Posterior vena cava (tissue), 2 donors: Measurements from ENCODE around the gene PSMA3. TPM values are rescaled to one million over a fixed set of nuclear protein-coding genes. Genes with fewer than 3 reads are reported as not detected.
"Not testable (repeated sequence)": the region's sequence is repeated elsewhere in the genome, so short reads cannot be mapped to it uniquely, and the experiment has no call there.

Experiments used
- DNase-seq: peaks from one replicate; pipeline ENCODE4 v3.0.0-alpha.2; 2020; ENCODE audit warnings: low spot score
- intact Hi-C, 2 donors: fragments of 100-400 bp; cut with DNase I; formaldehyde crosslinking; loops; one replicate each; pipeline versions ENCODE4 v1.14.1 to v1.14.2; 2022 to 2023
- total RNA-seq, 2 donors: library from RNA; stranded (reverse); fragmentation: NEBNext Ultra II Directional; extraction: Animal tissue kit (Norgen Biotek cat#: 25700); gene quantifications; one replicate each; pipeline ENCODE4 v1.2.1, GENCODE V29; 2021
- donor health status: DM: yes; HTN: yes; CAD: no.
- donor health status: DM: yes; HTN: yes; CAD: no.

Gene PSMA3
- total RNA-seq, 2 donors from 2014 or later: 147 to 170 TPM

DNA sequence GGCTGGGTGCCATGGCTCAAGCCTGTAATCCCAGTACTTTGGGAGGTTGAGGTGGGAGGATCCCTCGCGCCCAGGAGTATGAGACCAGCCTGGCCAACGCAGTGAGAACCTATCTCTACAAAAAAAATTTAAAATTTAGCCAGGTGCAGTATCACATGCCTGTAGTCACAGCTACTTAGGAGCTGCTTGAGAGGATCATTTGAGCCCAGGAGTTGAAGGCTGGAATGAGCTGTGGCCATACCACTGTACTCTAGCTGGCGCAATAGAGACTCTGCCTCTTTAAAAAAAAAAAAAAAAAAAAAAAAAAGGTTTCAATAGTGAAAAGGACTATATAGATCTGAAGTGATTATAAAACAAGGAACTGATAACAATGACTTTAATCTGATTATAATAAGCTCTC lies 13.5 kb downstream of the PSMA3 start:
- DNase-seq: no peak
- intact Hi-C loops: no loop called here

- intact Hi-C loops, DNase-seq: not testable (repeated sequence)
Measured at GRCh38 chr14:58262005-58262404, 17.4 kb downstream of the PSMA3 start.

- intact Hi-C loops: no loop called here
Measured at GRCh38 chr14:58265401-58265800, 20.8 kb downstream of the PSMA3 start.

DNA sequence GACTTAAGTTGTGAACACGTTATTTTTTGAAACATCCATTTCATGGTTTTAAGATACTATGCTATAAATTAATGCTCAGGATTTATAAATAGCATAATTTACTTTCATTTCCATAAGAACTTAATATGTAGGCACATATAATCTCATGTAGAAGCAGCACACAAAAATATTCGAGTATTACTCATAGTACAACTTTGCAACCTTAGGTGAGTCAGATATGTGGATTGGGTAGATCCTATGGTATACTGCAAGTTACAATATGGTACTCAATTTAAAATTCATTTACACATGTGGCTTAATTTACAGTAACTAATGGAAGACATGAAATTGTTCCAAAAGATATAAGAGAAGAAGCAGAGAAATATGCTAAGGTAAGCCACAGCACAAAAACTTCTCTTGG lies 26.0 kb downstream of the PSMA3 start:
- no peak for DNase-seq
- intact Hi-C loops: no loop called here

More at GRCh38 chr14:58265401-58265800, 20.8 kb downstream of the PSMA3 start:
- DNase-seq: no peak

GRCh38 chr14:58272588-58273372 lies 28.1 kb downstream of the PSMA3 start:
- no peak for DNase-seq
- intact Hi-C loops: no loop called here

DNA sequence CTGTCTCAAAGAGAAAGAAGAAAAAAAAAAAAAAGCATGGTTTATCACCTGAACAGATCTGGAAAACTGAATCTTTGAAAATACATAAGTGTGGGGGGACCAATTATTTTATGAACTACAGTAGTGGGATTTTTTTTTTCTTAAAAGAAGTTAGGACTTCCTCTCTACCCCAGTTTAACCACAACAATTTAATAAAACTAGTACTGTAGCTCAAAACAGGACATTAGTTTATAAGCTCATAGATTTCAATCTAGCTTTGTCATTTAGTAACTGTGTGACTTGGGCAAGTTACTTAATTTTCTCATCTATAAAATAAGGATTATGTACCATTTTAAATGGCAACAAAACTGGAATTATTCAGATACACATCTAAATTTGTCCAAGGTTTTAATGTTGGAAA lies 30.2 kb downstream of the PSMA3 start:
- no peak for DNase-seq
- intact Hi-C loops: no loop called here

GRCh38 chr14:58275527-58276190 lies 31.0 kb downstream of the PSMA3 start:
- intact Hi-C loops: no loop called here
- DNase-seq: no peak

DNA sequence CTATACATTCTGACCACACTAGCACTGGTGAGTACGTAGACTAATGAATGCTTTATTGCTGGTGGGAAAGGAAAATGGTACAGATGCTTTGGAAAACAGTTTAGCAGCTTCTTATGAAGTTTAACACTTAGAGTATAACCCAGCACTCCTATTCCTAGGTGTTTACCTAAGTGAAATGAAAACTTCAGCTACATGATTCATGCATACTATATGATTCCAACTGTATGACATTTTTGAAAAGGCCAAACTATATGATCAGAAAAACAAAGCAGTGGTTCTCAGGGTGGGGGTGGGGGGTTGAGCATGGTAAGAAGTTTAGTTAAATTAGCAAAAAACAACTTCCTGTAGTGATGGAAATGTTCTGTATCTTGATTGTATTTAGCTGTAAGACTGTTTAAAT lies 31.6 kb downstream of the PSMA3 start:
- DNase-seq: no peak
- intact Hi-C loops: no loop called here

- DNase-seq: no peak
- intact Hi-C loops: no loop called here
Measured at GRCh38 chr14:58278177-58278576, 33.5 kb downstream of the PSMA3 start.

- DNase-seq: no peak
- intact Hi-C loops: no loop called here
Measured at GRCh38 chr14:58280954-58281787, 36.5 kb downstream of the PSMA3 start.

- DNase-seq: no peak
- intact Hi-C loops: no loop called here
Measured at GRCh38 chr14:58281969-58282368, 37.3 kb downstream of the PSMA3 start.

DNA sequence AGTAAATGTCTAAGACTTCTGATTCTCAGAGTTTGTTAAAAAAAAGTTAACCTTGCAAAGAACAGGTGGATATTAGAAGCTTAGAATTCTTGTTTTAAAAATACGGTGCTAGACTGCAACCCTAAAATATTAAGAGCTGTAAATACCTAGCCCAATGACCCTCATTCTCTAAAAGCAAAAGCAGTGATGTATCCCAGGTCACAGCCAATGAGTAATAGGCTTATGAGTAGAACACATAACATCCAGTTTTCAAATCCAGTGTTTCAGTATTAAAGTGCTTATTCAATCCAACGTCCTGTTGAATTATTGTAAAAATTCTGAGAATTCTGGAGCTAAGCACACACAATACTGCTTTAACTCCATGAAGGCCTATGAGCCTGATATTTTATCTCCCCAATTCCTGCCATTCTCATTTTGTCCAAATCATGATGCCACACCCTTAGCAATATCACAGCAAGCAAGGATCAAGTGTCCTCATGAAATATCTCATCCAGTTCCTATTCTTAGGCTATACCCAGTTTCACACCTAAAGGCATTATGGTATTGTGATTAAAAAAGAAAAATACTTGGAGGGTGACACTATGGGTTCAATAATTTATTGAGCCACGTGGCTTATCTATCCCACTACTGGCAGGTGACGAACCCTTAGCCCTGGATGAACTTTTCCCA lies 38.4 kb downstream of the PSMA3 start:
- no peak for DNase-seq
- intact Hi-C loops: no loop called here

DNA sequence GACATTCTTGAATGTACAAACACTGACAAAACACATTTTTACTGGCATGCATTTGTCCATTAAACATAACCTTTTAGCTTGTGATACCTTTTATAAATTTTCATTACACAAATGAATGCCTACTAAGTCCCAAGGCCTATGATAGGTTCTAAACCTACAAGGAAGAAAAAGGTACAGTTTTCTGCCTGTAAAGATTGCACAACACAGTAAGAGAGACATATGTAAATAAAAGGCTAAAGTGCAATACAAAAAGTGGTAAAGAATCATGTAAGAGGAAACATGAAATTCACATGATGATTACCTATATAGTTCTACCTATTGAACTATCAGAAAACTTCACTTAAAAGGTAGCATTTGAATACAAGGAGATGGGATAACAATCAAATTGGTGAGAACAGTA lies 39.1 kb downstream of the PSMA3 start:
- no peak for DNase-seq
- intact Hi-C loops: no loop called here

DNA sequence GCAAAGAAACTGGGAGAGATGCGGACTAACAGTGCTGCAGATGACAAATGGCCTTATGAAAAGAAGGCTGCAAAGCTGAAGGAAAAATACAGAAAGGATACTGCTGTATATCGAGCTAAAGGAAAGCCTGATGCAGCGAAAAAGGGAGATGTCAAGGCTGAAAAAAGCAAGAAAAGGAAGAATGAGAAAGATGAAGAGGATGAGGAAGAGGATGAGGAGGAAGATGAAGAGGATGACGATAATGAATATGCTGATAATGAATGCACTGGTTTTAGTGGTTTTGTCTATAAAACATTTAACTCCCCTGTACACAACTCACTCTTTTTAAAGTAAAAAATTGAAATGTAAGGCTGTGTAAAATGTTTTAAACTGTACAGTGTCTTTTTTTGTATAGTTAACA lies 40.5 kb downstream of the PSMA3 start:
- intact Hi-C loops: no loop called here
- no peak for DNase-seq

- no peak for DNase-seq
- intact Hi-C loops: no loop called here
Measured at GRCh38 chr14:58287607-58288042, 43.0 kb downstream of the PSMA3 start.

DNA sequence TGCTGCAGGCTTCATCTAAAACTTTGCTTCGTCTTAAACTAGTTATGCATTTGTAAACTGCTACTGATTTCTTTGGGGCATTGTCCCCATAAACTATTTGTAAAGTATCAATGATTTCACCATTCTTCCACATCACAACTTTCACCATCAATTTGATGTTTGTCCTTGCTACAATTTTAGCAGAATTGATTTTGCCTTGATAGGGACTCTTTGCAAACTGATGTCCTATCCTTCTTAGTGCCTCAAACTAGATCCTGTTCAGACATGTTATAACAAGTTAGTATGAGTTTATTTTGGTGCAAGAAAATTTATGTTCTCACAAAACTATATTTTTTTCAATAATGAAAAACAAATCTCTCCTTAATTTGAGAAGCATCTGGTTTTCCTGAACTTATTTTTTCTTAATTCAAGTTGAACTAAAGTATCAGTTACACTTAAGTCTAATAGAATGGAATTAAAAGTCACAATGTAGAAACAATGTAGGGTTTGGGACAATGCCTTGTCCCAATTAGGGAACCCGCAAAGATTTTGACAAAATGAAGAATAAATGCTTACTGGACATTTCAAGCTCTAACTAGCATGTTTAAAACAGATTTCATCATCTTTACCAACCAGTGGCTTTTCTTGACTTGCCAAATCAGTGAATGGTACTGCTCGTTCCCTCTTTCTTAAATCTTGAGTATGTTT lies 43.6 kb downstream of the PSMA3 start:
- DNase-seq: no peak
- intact Hi-C loops: no loop called here

- no peak for DNase-seq
- intact Hi-C loops: loop anchor here in 1 of 2 donors (10.0 kb wide), 1 partner anchor 47 kb away; the partner anchor contains the start of gene PSMA3
Measured at GRCh38 chr14:58291646-58292045, 47.0 kb downstream of the PSMA3 start.

- intact Hi-C loops: loop anchor here in 1 of 2 donors (10.0 kb wide), 1 partner anchor 47 kb away; the partner anchor contains the start of gene PSMA3
- no peak for DNase-seq
Measured at GRCh38 chr14:58292187-58292586, 47.5 kb downstream of the PSMA3 start.

GRCh38 chr14:58294201-58294600 lies 49.6 kb downstream of the PSMA3 start:
- intact Hi-C loops: loop anchor here in 1 of 2 donors (10.0 kb wide), 1 partner anchor 49 kb away; the partner anchor contains the start of gene PSMA3
- DNase-seq: no peak
